ENCODE results near the gene ASPHD2.

Gene ASPHD2

GRCh38 chr22:26460202-26460601, 31.1 kb downstream of the ASPHD2 start:
- no peak overlapping the region for H3K27ac ChIP-seq (ENCODE audit: low read length)
- no peaks in the 10 kb centered on the region for H3K27me3 ChIP-seq (ENCODE audit: control insufficient read depth, insufficient read depth, low read length)
- WGBS (ENCODE audit: insufficient coverage, insufficient read length) = no CpG with 5 or more reads among the region's 6 CpGs
- DNase-seq (ENCODE audit: low read depth, low spot score) = no peak
- H3K4me1 ChIP-seq (ENCODE audit: control insufficient read depth, insufficient read depth, low read length) = no peaks in the 10 kb centered on the region
- H3K36me3 ChIP-seq (ENCODE audit: control insufficient read depth, insufficient read depth, low read length) = peaks cover 31% of the 10 kb centered on the region
- no peaks in the 10 kb centered on the region for H3K9me3 ChIP-seq (ENCODE audit: control insufficient read depth, insufficient read depth, low read length)
- no peak overlapping the region for H3K4me3 ChIP-seq (ENCODE audit: low read length)

GRCh38 chr22:26461188-26461810, 32.2 kb downstream of the ASPHD2 start:
- WGBS (ENCODE audit: insufficient coverage, insufficient read length) = no CpG with 5 or more reads among the region's 3 CpGs
- H3K27ac ChIP-seq (ENCODE audit: low read length) = no peak overlapping the region
- H3K9me3 ChIP-seq (ENCODE audit: control insufficient read depth, insufficient read depth, low read length) = no peaks in the 10 kb centered on the region
- peaks cover 41% of the 10 kb centered on the region for H3K36me3 ChIP-seq (ENCODE audit: control insufficient read depth, insufficient read depth, low read length)
- DNase-seq (ENCODE audit: low read depth, low spot score) = peak; percentile 52
- no peaks in the 10 kb centered on the region for H3K27me3 ChIP-seq (ENCODE audit: control insufficient read depth, insufficient read depth, low read length)
- H3K4me3 ChIP-seq (ENCODE audit: low read length) = no peak overlapping the region
- no peaks in the 10 kb centered on the region for H3K4me1 ChIP-seq (ENCODE audit: control insufficient read depth, insufficient read depth, low read length)

GRCh38 chr22:26462051-26462450, 33.0 kb downstream of the ASPHD2 start:
- Histone ChIP-seq H3K4me1 (ENCODE audit: control insufficient read depth, insufficient read depth, low read length) (no peaks in the 10 kb centered on the region), H3K27ac (ENCODE audit: low read length) (no peak overlapping the region), H3K36me3 (ENCODE audit: control insufficient read depth, insufficient read depth, low read length) (peaks cover 41% of the 10 kb centered on the region), H3K27me3 (ENCODE audit: control insufficient read depth, insufficient read depth, low read length) (no peaks in the 10 kb centered on the region), H3K4me3 (ENCODE audit: low read length) (no peak overlapping the region), H3K9me3 (ENCODE audit: control insufficient read depth, insufficient read depth, low read length) (no peaks in the 10 kb centered on the region)
- no peak for DNase-seq (ENCODE audit: low read depth, low spot score)
- no CpG with 5 or more reads among the region's 5 CpGs for WGBS (ENCODE audit: insufficient coverage, insufficient read length)

GRCh38 chr22:26462641-26463040, 33.6 kb downstream of the ASPHD2 start:
- no CpG with 5 or more reads among the region's 3 CpGs for WGBS (ENCODE audit: insufficient coverage, insufficient read length)
- H3K4me1 ChIP-seq (ENCODE audit: control insufficient read depth, insufficient read depth, low read length) = no peaks in the 10 kb centered on the region
- H3K36me3 ChIP-seq (ENCODE audit: control insufficient read depth, insufficient read depth, low read length) = peaks cover 37% of the 10 kb centered on the region

GRCh38 chr22:26463101-26463661, 34.1 kb downstream of the ASPHD2 start:
- Histone ChIP-seq H3K4me3 (ENCODE audit: low read length) (no peak overlapping the region), H3K36me3 (ENCODE audit: control insufficient read depth, insufficient read depth, low read length) (peaks cover 32% of the 10 kb centered on the region; the same call in 1 of the 2 replicates), H3K9me3 (ENCODE audit: control insufficient read depth, insufficient read depth, low read length) (no peaks in the 10 kb centered on the region), H3K4me1 (ENCODE audit: control insufficient read depth, insufficient read depth, low read length) (no peaks in the 10 kb centered on the region), H3K27ac (ENCODE audit: low read length) (no peak overlapping the region), H3K27me3 (ENCODE audit: control insufficient read depth, insufficient read depth, low read length) (no peaks in the 10 kb centered on the region)
- DNase-seq (ENCODE audit: low read depth, low spot score) = no peak
- no CpG with 5 or more reads among the region's 10 CpGs for WGBS (ENCODE audit: insufficient coverage, insufficient read length)

More at GRCh38 chr22:26462641-26463040, 33.6 kb downstream of the ASPHD2 start:
- H3K4me3 ChIP-seq (ENCODE audit: low read length) = no peak overlapping the region
- H3K27me3 ChIP-seq (ENCODE audit: control insufficient read depth, insufficient read depth, low read length) = no peaks in the 10 kb centered on the region
- no peaks in the 10 kb centered on the region for H3K9me3 ChIP-seq (ENCODE audit: control insufficient read depth, insufficient read depth, low read length)
- no peak overlapping the region for H3K27ac ChIP-seq (ENCODE audit: low read length)
- DNase-seq (ENCODE audit: low read depth, low spot score) = no peak

- no peak overlapping the region for H3K4me3 ChIP-seq (ENCODE audit: low read length)
- no peaks in the 10 kb centered on the region for H3K9me3 ChIP-seq (ENCODE audit: control insufficient read depth, insufficient read depth, low read length)
- no peak overlapping the region for H3K27ac ChIP-seq (ENCODE audit: low read length)
- WGBS (ENCODE audit: insufficient coverage, insufficient read length) = no CpG with 5 or more reads among the region's 9 CpGs
- H3K27me3 ChIP-seq (ENCODE audit: control insufficient read depth, insufficient read depth, low read length) = no peaks in the 10 kb centered on the region
- DNase-seq (ENCODE audit: low read depth, low spot score) = no peak
- no peaks in the 10 kb centered on the region for H3K4me1 ChIP-seq (ENCODE audit: control insufficient read depth, insufficient read depth, low read length)
- H3K36me3 ChIP-seq (ENCODE audit: control insufficient read depth, insufficient read depth, low read length) = peaks cover 34% of the 10 kb centered on the region; the same call in 1 of the 2 replicates
Observed at GRCh38 chr22:26463688-26464087, 34.6 kb downstream of the ASPHD2 start.

GRCh38 chr22:26464312-26464711, 35.3 kb downstream of the ASPHD2 start:
- no peaks in the 10 kb centered on the region for H3K4me1 ChIP-seq (ENCODE audit: control insufficient read depth, insufficient read depth, low read length)
- no peaks in the 10 kb centered on the region for H3K9me3 ChIP-seq (ENCODE audit: control insufficient read depth, insufficient read depth, low read length)
- no peak for DNase-seq (ENCODE audit: low read depth, low spot score)
- no peaks in the 10 kb centered on the region for H3K27me3 ChIP-seq (ENCODE audit: control insufficient read depth, insufficient read depth, low read length)
- H3K4me3 ChIP-seq (ENCODE audit: low read length) = no peak overlapping the region
- no CpG with 5 or more reads among the region's 7 CpGs for WGBS (ENCODE audit: insufficient coverage, insufficient read length)
- no peak overlapping the region for H3K27ac ChIP-seq (ENCODE audit: low read length)
- peaks cover 34% of the 10 kb centered on the region; the same call in 1 of the 2 replicates for H3K36me3 ChIP-seq (ENCODE audit: control insufficient read depth, insufficient read depth, low read length)

- no peak overlapping the region for H3K27ac ChIP-seq (ENCODE audit: low read length)
- peaks cover 41% of the 10 kb centered on the region; the same call in 1 of the 2 replicates for H3K36me3 ChIP-seq (ENCODE audit: control insufficient read depth, insufficient read depth, low read length)
- no peaks in the 10 kb centered on the region for H3K4me1 ChIP-seq (ENCODE audit: control insufficient read depth, insufficient read depth, low read length)
- H3K4me3 ChIP-seq (ENCODE audit: low read length) = no peak overlapping the region
- no peak for DNase-seq (ENCODE audit: low read depth, low spot score)
- no CpG with 5 or more reads among the region's 5 CpGs for WGBS (ENCODE audit: insufficient coverage, insufficient read length)
- H3K9me3 ChIP-seq (ENCODE audit: control insufficient read depth, insufficient read depth, low read length) = no peaks in the 10 kb centered on the region
- no peaks in the 10 kb centered on the region for H3K27me3 ChIP-seq (ENCODE audit: control insufficient read depth, insufficient read depth, low read length)
Observed at GRCh38 chr22:26466196-26466595, 37.1 kb downstream of the ASPHD2 start.

GRCh38 chr22:26470807-26471206, 41.7 kb downstream of the ASPHD2 start:
- no CpG with 5 or more reads among the region's 2 CpGs for WGBS (ENCODE audit: insufficient coverage, insufficient read length)
- DNase-seq (ENCODE audit: low read depth, low spot score) = no peak
- Histone ChIP-seq H3K4me1 (ENCODE audit: control insufficient read depth, insufficient read depth, low read length) (no peaks in the 10 kb centered on the region), H3K9me3 (ENCODE audit: control insufficient read depth, insufficient read depth, low read length) (no peaks in the 10 kb centered on the region), H3K4me3 (ENCODE audit: low read length) (no peak overlapping the region), H3K27ac (ENCODE audit: low read length) (no peak overlapping the region), H3K27me3 (ENCODE audit: control insufficient read depth, insufficient read depth, low read length) (no peaks in the 10 kb centered on the region), H3K36me3 (ENCODE audit: control insufficient read depth, insufficient read depth, low read length) (peaks cover 23% of the 10 kb centered on the region; the same call in 1 of the 2 replicates)

GRCh38 chr22:26471522-26471921, 42.5 kb downstream of the ASPHD2 start:
- H3K9me3 ChIP-seq (ENCODE audit: control insufficient read depth, insufficient read depth, low read length) = no peaks in the 10 kb centered on the region
- H3K27me3 ChIP-seq (ENCODE audit: control insufficient read depth, insufficient read depth, low read length) = no peaks in the 10 kb centered on the region
- no peak overlapping the region for H3K27ac ChIP-seq (ENCODE audit: low read length)
- no CpG with 5 or more reads among the region's 5 CpGs for WGBS (ENCODE audit: insufficient coverage, insufficient read length)
- H3K4me1 ChIP-seq (ENCODE audit: control insufficient read depth, insufficient read depth, low read length) = no peaks in the 10 kb centered on the region
- H3K36me3 ChIP-seq (ENCODE audit: control insufficient read depth, insufficient read depth, low read length) = peaks cover 18% of the 10 kb centered on the region; the same call in 1 of the 2 replicates
- DNase-seq (ENCODE audit: low read depth, low spot score) = no peak
- no peak overlapping the region for H3K4me3 ChIP-seq (ENCODE audit: low read length)

GRCh38 chr22:26474682-26475081, 45.6 kb downstream of the ASPHD2 start:
- H3K36me3 ChIP-seq (ENCODE audit: control insufficient read depth, insufficient read depth, low read length) = peaks cover 15% of the 10 kb centered on the region; the same call in 1 of the 2 replicates
- H3K27ac ChIP-seq (ENCODE audit: low read length) = no peak overlapping the region
- no peaks in the 10 kb centered on the region for H3K9me3 ChIP-seq (ENCODE audit: control insufficient read depth, insufficient read depth, low read length)
- H3K4me3 ChIP-seq (ENCODE audit: low read length) = no peak overlapping the region
- H3K4me1 ChIP-seq (ENCODE audit: control insufficient read depth, insufficient read depth, low read length) = no peaks in the 10 kb centered on the region
- no peak for DNase-seq (ENCODE audit: low read depth, low spot score)
- H3K27me3 ChIP-seq (ENCODE audit: control insufficient read depth, insufficient read depth, low read length) = no peaks in the 10 kb centered on the region
